ENCODE measurements around the gene ZNF436. TPM values are rescaled to one million over a fixed set of nuclear protein-coding genes. Genes with fewer than 3 reads are reported as not detected.

The ZNF436 gene
- total RNA-seq, 1 donor from 2014 or later, result 10.0 TPM

DNA sequence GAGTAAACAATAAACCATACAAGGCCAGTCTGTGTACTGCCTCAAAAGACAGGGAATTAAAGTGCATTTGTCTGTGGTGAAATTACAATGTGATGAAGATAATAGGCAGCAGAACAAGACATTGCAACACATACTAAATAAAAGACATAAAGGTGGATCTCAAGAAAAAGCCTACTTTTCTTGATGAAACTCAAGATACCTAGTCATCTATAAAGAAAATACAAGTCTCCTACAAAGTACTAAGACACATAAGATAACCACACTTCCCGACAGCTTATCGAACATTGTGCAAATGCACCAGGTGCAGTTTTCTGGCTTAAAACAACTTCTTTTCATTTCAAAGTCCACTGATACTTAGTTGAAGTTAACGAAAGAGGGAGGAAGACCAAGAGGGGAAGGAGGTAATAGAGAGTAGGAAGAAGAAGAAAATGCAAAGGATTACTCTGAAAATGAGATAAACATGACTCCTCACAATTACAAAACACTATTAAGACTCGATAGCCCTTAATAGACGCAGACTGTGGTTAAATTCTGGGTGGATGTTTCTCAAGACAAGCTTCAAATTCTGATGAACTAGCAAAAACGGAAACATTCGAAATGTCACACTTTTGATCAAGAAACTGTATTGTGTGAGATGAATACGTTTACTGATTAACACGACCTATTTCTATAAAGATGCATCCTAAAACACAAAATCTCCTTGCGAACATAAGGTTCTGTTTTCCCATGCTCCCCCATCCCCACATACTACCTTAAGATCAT, 27.5 kb downstream of the ZNF436 start:
- Mint-ChIP-seq H3K9me3 (no peaks in the 10 kb centered on the region), H3K36me3 (ENCODE audit: low read depth) (peaks cover 15% of the 10 kb centered on the region), H3K4me1 (peaks cover 56% of the 10 kb centered on the region), H3K27me3 (ENCODE audit: low read depth) (no peaks in the 10 kb centered on the region), H3K27ac (ENCODE audit: unreplicated experiment) (peak overlapping the region; percentile 44), H3K4me3 (peak overlapping the region; percentile 90)
- DNase-seq (ENCODE audit: low read depth, low spot score), result no peak
- TF ChIP-seq, protein P1, sequence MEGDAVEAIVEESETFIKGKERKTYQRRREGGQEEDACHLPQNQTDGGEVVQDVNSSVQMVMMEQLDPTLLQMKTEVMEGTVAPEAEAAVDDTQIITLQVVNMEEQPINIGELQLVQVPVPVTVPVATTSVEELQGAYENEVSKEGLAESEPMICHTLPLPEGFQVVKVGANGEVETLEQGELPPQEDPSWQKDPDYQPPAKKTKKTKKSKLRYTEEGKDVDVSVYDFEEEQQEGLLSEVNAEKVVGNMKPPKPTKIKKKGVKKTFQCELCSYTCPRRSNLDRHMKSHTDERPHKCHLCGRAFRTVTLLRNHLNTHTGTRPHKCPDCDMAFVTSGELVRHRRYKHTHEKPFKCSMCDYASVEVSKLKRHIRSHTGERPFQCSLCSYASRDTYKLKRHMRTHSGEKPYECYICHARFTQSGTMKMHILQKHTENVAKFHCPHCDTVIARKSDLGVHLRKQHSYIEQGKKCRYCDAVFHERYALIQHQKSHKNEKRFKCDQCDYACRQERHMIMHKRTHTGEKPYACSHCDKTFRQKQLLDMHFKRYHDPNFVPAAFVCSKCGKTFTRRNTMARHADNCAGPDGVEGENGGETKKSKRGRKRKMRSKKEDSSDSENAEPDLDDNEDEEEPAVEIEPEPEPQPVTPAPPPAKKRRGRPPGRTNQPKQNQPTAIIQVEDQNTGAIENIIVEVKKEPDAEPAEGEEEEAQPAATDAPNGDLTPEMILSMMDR (conservative IDR thresholded peaks at IDR 0.05), result no peak

DNA sequence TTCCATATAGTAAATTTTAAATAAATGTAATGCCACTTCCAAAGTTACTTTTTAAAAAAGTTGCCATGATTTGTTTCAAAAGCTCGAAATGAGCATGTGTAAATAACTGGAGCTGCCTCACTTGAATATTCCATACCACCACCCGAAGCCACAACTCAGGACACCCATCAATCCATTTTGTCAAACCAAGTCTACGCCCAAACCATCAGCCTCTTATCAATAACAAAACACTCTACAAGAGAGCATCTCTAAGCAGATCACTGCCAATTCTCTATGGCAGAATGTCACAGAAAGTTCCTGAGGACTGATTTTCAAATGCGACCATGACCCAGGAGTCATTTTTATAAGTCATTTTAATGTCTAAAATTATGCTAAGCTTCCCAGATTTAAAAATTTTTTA, 30.0 kb downstream of the ZNF436 start:
- Mint-ChIP-seq H3K36me3 (ENCODE audit: low read depth) (peaks cover 22% of the 10 kb centered on the region), H3K9me3 (no peaks in the 10 kb centered on the region), H3K27ac (ENCODE audit: unreplicated experiment) (peak overlapping the region; percentile 2), H3K4me1 (peaks cover 57% of the 10 kb centered on the region), H3K4me3 (peak overlapping the region; percentile 90), H3K27me3 (ENCODE audit: low read depth) (no peaks in the 10 kb centered on the region)
- DNase-seq (ENCODE audit: low read depth, low spot score), result no peak
- TF ChIP-seq, protein P1 (conservative IDR thresholded peaks at IDR 0.05), result no peak

DNA sequence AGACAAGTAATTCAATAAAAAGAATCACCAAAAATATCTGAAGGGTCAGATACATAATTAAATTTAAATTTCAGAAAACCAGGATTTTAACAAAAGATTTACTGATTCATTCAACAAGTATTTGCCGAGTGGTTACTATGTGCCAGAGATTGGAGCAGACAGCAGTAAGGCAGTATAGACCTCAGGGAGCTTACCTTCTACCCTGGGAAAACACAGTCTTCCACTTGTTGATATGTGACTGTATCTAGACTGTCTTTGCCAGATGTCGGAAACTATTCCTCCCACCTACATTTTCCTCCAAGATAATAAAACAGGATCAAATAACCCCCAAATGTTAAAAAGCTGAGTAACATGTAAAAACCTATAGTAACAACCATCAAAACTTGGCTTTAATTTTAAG, 31.8 kb downstream of the ZNF436 start:
- no peak for DNase-seq (ENCODE audit: low read depth, low spot score)
- peaks cover 32% of the 10 kb centered on the region for H3K36me3 Mint-ChIP-seq (ENCODE audit: low read depth)
- no peaks in the 10 kb centered on the region for H3K9me3 Mint-ChIP-seq
- H3K27ac Mint-ChIP-seq (ENCODE audit: unreplicated experiment), result no peak overlapping the region
- no peak overlapping the region for H3K4me3 Mint-ChIP-seq
- TF ChIP-seq, protein P1 (conservative IDR thresholded peaks at IDR 0.05), result no peak
- peaks cover 55% of the 10 kb centered on the region for H3K4me1 Mint-ChIP-seq
- H3K27me3 Mint-ChIP-seq (ENCODE audit: low read depth), result no peaks in the 10 kb centered on the region

DNA sequence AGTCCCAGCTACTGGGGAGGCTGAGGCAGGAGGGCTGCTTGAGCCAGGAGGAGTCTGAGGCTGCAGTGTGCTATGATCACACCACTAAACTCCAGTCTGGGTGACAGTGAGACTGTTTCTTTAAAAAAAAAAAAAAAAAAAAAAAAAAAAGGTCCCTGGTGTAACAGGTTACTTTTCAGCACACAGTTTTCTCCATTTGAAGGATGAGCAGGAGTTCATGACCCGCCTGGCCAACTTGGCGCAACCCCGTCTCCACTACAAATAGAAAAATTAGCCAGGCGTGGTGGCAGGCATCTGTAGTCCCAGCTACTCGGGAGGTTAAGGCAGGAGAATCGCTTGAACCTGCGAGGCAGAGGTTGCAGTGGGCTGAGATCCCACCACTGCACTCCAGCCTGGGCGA, 37.9 kb downstream of the ZNF436 start:
- peaks cover 4% of the 10 kb centered on the region for H3K4me1 Mint-ChIP-seq
- DNase-seq (ENCODE audit: low read depth, low spot score), result no peak
- no peak overlapping the region for H3K27ac Mint-ChIP-seq (ENCODE audit: unreplicated experiment)
- H3K9me3 Mint-ChIP-seq, result no peaks in the 10 kb centered on the region
- no peak overlapping the region for H3K4me3 Mint-ChIP-seq
- TF ChIP-seq, protein P1 (conservative IDR thresholded peaks at IDR 0.05), result no peak
- no peaks in the 10 kb centered on the region for H3K27me3 Mint-ChIP-seq (ENCODE audit: low read depth)
- H3K36me3 Mint-ChIP-seq (ENCODE audit: low read depth), result peaks cover 37% of the 10 kb centered on the region

DNA sequence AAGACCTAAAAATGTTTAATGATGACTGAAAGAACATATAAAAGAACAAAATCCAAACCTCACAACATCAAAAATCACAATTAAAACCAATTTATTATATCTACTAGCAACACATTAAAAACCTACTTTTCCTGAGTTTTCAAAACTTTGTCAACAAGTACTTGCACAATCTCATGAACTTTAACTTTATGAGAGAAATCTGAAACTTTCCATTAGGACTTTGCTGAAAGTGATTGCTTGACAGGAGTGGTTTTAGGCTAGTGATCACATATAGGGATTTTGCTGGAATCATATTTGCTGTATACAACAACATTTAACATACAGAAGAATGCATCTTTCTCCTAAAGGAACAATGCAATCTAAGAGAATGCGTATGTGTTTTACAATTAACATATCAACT, 38.8 kb downstream of the ZNF436 start:
- Mint-ChIP-seq H3K4me3 (no peak overlapping the region), H3K9me3 (no peaks in the 10 kb centered on the region), H3K27me3 (ENCODE audit: low read depth) (no peaks in the 10 kb centered on the region), H3K4me1 (peaks cover 7% of the 10 kb centered on the region), H3K27ac (ENCODE audit: unreplicated experiment) (no peak overlapping the region), H3K36me3 (ENCODE audit: low read depth) (peaks cover 41% of the 10 kb centered on the region)
- DNase-seq (ENCODE audit: low read depth, low spot score), result no peak
- TF ChIP-seq, protein P1 (conservative IDR thresholded peaks at IDR 0.05), result no peak

All from neural crest cell (in vitro differentiated cells).